IMR-90 (cell line): ENCODE results near the gene FAM234A. TPM values are rescaled to one million over a fixed set of nuclear protein-coding genes. Genes with fewer than 3 reads are reported as not detected.

ENCODE experiments used
- ATAC-seq: fragments of 200-7000 bp; cut with Tn5 transposase; 2 replicates; pipeline ENCODE4 v1.9.1; 2020; ENCODE audit warnings: low read depth, mild to moderate bottlenecking, moderate library complexity
- BruUV-seq: library from RNA; stranded (reverse); fragments of 400-500 nt; replicated peaks from 2 replicates; lab custom pipeline; 2021; lab: Mats Ljungman, UMichigan
- CTCF ChIA-PET: fragments of 300-600 bp; formaldehyde crosslinking; extraction: SDS; loops from one replicate; lab custom pipeline; 2021; ENCODE audit warnings: antibody characterized with exemption; lab: Yijun Ruan, JAX
- POLR2A ChIA-PET: fragments of 300-600 bp; sonication (Branson Sonifier 250); formaldehyde crosslinking; loops from one replicate; lab custom pipeline; 2022; ENCODE audit warnings: antibody characterized with exemption; ENCODE audit not compliant: unreplicated experiment; lab: Charles Lee
- DNase-seq: peaks from one replicate; pipeline ENCODE4 v3.0.0; 2013
- H2AFZ ChIP-seq: replicated peaks from 2 replicates; pipeline ENCODE3; 2013; ENCODE audit warnings: low read length, mild to moderate bottlenecking; ENCODE audit not compliant: poor library complexity
- H2AK5ac ChIP-seq: 2 replicates; pipeline ENCODE4 v1.6.1; 2013; ENCODE audit warnings: low read depth, low read length, inconsistent platforms
- H2AK9ac ChIP-seq: replicated peaks from 2 replicates; pipeline ENCODE3; 2013; ENCODE audit warnings: mild to moderate bottlenecking, low read depth, low read length, moderate library complexity; ENCODE audit not compliant: poor library complexity
- H2BK120ac ChIP-seq: 2 replicates; pipeline ENCODE4 v1.6.1; 2013; ENCODE audit warnings: low read depth, low read length, inconsistent platforms
- H2BK15ac ChIP-seq: 3 replicates; pipeline ENCODE4 v1.6.1; 2013; ENCODE audit warnings: low read depth, low read length, inconsistent platforms
- H2BK20ac ChIP-seq: 2 replicates; pipeline ENCODE4 v1.6.1; 2013; ENCODE audit warnings: low read depth, mild to moderate bottlenecking, inconsistent platforms, low read length, moderate library complexity
- H2BK5ac ChIP-seq: 2 replicates; pipeline ENCODE4 v1.6.1; 2013; ENCODE audit warnings: mild to moderate bottlenecking, low read depth, low read length, inconsistent platforms; ENCODE audit not compliant: poor library complexity, severe bottlenecking
- H3K14ac ChIP-seq: replicated peaks from 2 replicates; pipeline ENCODE4 v1.6.1; 2013; ENCODE audit warnings: low read depth, low read length, inconsistent platforms
- H3K18ac ChIP-seq: 2 replicates; pipeline ENCODE4 v1.6.1; 2013; ENCODE audit warnings: low read depth, low read length, control low read depth
- H3K23ac ChIP-seq: 2 replicates; pipeline ENCODE4 v1.6.1; 2013; ENCODE audit warnings: low read depth, low read length, inconsistent platforms
- H3K27ac ChIP-seq: 2 replicates; pipeline ENCODE4 v1.5.1; 2013; ENCODE audit warnings: mild to moderate bottlenecking, control low read depth, low read length; ENCODE audit not compliant: insufficient read depth
- H3K27me3 ChIP-seq: 2 replicates; pipeline ENCODE4 v1.6.1; 2013; ENCODE audit warnings: low read length; ENCODE audit not compliant: control insufficient read depth, insufficient read depth
- H3K36me3 ChIP-seq: 2 replicates; pipeline ENCODE4 v1.6.1; 2013; ENCODE audit warnings: low read length, mixed read lengths; ENCODE audit not compliant: control insufficient read depth, insufficient read depth
- H3K4ac ChIP-seq: 2 replicates; pipeline ENCODE4 v1.6.1; 2013; ENCODE audit warnings: low read depth, low read length, inconsistent platforms
- H3K4me1 ChIP-seq: 2 replicates; pipeline ENCODE4 v1.6.1; 2013; ENCODE audit warnings: low read length, mixed read lengths; ENCODE audit not compliant: control insufficient read depth, insufficient read depth
- H3K4me2 ChIP-seq: 2 replicates; pipeline ENCODE4 v1.6.1; 2013; ENCODE audit warnings: low read depth, mild to moderate bottlenecking, control low read depth, low read length, moderate library complexity
- H3K4me3 ChIP-seq: 2 replicates; pipeline ENCODE4 v1.5.1; 2013; ENCODE audit warnings: low read depth, mild to moderate bottlenecking, control low read depth, low read length, moderate library complexity; ENCODE audit not compliant: insufficient read depth
- H3K56ac ChIP-seq: 2 replicates; pipeline ENCODE4 v1.6.1; 2013; ENCODE audit warnings: low read length, inconsistent platforms; ENCODE audit not compliant: insufficient read depth; ENCODE audit errors: extremely low read depth
- H3K79me1 ChIP-seq, 2 experiments: 2 replicates each; pipeline ENCODE4 v1.6.1; 2013; ENCODE audit warnings: low read length in 2 of 2, inconsistent platforms in 1 of 2, low read depth in 1 of 2
- H3K9ac ChIP-seq: 2 replicates; pipeline ENCODE4 v1.6.1; 2013; ENCODE audit warnings: low read depth, low read length, control low read depth
- H3K9me1 ChIP-seq: 2 replicates; pipeline ENCODE4 v1.6.1; 2013; ENCODE audit warnings: low read length, inconsistent platforms; ENCODE audit not compliant: insufficient read depth
- H3K9me3 ChIP-seq: 2 replicates; pipeline ENCODE4 v1.6.1; 2013; ENCODE audit warnings: low read length; ENCODE audit not compliant: control insufficient read depth, insufficient read depth
- H4K20me1 ChIP-seq: 2 replicates; pipeline ENCODE4 v1.6.1; 2013; ENCODE audit warnings: low read length, inconsistent platforms; ENCODE audit not compliant: insufficient read depth
- H4K5ac ChIP-seq: 2 replicates; pipeline ENCODE4 v1.6.1; 2013; ENCODE audit warnings: mild to moderate bottlenecking, low read depth, low read length, control low read depth
- H4K8ac ChIP-seq, 2 experiments: 2 replicates each; pipeline ENCODE4 v1.6.1; 2013; ENCODE audit warnings: low read depth in 2 of 2, low read length in 2 of 2, control low read depth in 1 of 2, inconsistent platforms in 1 of 2
- H4K91ac ChIP-seq: 2 replicates; pipeline ENCODE4 v1.6.1; 2013; ENCODE audit warnings: low read depth, low read length, inconsistent platforms; ENCODE audit not compliant: insufficient read depth
- BHLHE40 ChIP-seq: fragments of 150-350 bp; IDR thresholded peaks from 2 replicates; pipeline ENCODE4 v1.6.1; 2016; ENCODE audit warnings: mild to moderate bottlenecking, low read depth, low read length
- CHD1 ChIP-seq: IDR thresholded peaks from 2 replicates; pipeline ENCODE4 v1.6.1; 2012; ENCODE audit warnings: low read depth, low read length, improper control_type of control experiment
- FOS ChIP-seq: fragments of 150-350 bp; IDR thresholded peaks from 2 replicates; pipeline ENCODE4 v1.6.1; 2016; ENCODE audit warnings: low read depth, low read length
- MXI1 ChIP-seq: IDR thresholded peaks from 2 replicates; pipeline ENCODE4 v1.6.1; 2012; ENCODE audit warnings: low read depth, mild to moderate bottlenecking, low read length, moderate library complexity, borderline replicate concordance
- RAD21 ChIP-seq: IDR thresholded peaks from 2 replicates; pipeline ENCODE4 v1.6.1; 2012; ENCODE audit warnings: low read length, improper control_type of control experiment
- RFX5 ChIP-seq: IDR thresholded peaks from 2 replicates; pipeline ENCODE4 v1.8.0; 2012; ENCODE audit warnings: low read depth, mild to moderate bottlenecking, low read length, moderate library complexity
- SMC3 ChIP-seq: fragments of 150-350 bp; IDR thresholded peaks from 2 replicates; pipeline ENCODE4 v1.6.1; 2016; ENCODE audit warnings: low read depth, mild to moderate bottlenecking, antibody characterized with exemption, low read length, moderate library complexity
- WGBS, 2 experiments: methylation state at CpG; one replicate each; pipeline versions ENCODE4 v1.1.5 to v1.1.7; 2013; ENCODE audit warnings: missing lambda C conversion rate in 2 of 2; ENCODE audit not compliant: insufficient read length in 1 of 2; ENCODE audit errors: extremely low coverage in 2 of 2; 5-methylcytosine and 5-hydroxymethylcytosine counted together
- dilution Hi-C: fragments of 300-500 bp; cut with HindIII; formaldehyde crosslinking; loops from one replicate; pipeline ENCODE4 v1.14.3; 2018; ENCODE audit warnings: low sequenced_read_pairs; ENCODE audit not compliant: unreplicated experiment
- in situ Hi-C: fragments of 300-500 bp; cut with MboI; formaldehyde crosslinking; loops from 3 replicates; pipeline ENCODE4 v1.14.3; 2019; ENCODE audit warnings: low sequenced_read_pairs, inconsistent platforms, mixed read lengths
- intact Hi-C: fragments of 100-400 bp; cut with micrococcal nuclease; formaldehyde crosslinking; loops from 2 replicates; pipeline ENCODE4 v1.10.0; 2022
- polyA plus RNA-seq, 3 experiments: library from polyadenylated mRNA; depleted of rRNA; stranded (reverse); fragments of >200 nt; gene quantifications; 2 replicates each; pipeline ENCODE4 v1.2.3, GENCODE V29; 2012; ENCODE audit warnings: low replicate concordance in 1 of 3
- total RNA-seq: library from RNA; depleted of rRNA; stranded (reverse); fragments of >200 nt; gene quantifications from 2 replicates; pipeline ENCODE4 v1.2.3, GENCODE V29; 2012
- TF ChIP-seq, protein P1 (sequence below): fragments of 150-350 bp; IDR thresholded peaks from 2 replicates; pipeline ENCODE4 v1.6.1; 2016; ENCODE audit warnings: low read depth, mild to moderate bottlenecking, low read length, moderate library complexity, borderline replicate concordance
- TF ChIP-seq, protein P2 (sequence below): fragments of 150-350 bp; IDR thresholded peaks from 2 replicates; pipeline ENCODE4 v1.6.1; 2017; ENCODE audit warnings: mild to moderate bottlenecking, antibody characterized with exemption, low read length, low read depth
- TF ChIP-seq, protein P3 (sequence below): conservative IDR thresholded peaks from 2 replicates; pipeline ENCODE4 v1.5.1; 2012; ENCODE audit warnings: mild to moderate bottlenecking, low read depth, low read length, improper control_type of control experiment

The FAM234A gene
- total and polyA plus RNA-seq, 2 of the 4 experiments (the other 2 are of a cell fraction) = 30.3 to 64.2 TPM

DNA sequence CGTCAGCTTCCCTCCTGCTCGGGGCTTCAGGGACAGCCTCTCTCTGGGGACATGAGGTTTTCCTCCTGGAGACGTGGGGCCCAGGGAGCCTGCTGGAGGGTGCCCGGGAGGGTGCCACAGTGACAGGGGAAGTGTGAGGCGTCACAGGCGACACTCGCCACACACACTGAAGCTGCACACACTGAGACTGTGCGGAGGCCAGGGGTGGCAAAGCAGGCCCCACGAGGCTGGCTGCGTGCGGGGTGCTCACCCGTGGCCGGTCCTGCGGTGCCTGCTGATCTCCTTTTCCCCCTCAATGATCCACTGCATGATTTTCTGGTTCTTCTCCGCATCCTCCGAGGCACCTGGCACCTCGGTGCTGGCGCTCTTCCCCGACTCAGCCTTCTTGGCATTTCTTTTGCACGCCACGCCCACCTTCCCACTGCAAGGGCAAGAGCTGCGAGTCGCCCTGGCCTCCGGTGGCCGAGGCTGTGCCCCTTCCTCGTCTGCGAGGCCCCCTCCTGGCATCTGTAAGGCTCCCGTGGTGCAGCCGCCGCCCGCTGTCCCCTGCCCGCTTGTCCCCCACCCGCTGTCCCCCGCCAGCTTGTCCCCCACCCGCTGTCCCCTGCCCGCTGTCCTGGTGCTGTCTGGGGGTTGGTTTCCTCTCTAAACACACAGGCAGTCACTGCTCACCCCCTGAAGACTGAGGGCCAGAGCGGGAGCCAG, 62.3 kb downstream of the FAM234A start:
- Histone ChIP-seq H3K9ac (no peak overlapping the region), H2BK15ac (no peak overlapping the region), H2AFZ (no peak overlapping the region), H2AK9ac (no peak overlapping the region), H4K8ac (no peak overlapping the region), H3K18ac (no peak overlapping the region), H3K4me1 (no peaks in the 10 kb centered on the region), H4K91ac (no peak overlapping the region), H2BK20ac (no peak overlapping the region), H3K23ac (no peak overlapping the region), H3K14ac (no peak overlapping the region), H3K79me1 (peaks cover 0 to 6% of the 10 kb centered on the region in 2 experiments; a peak in 2 of 4 replicates), H4K20me1 (no peaks in the 10 kb centered on the region; the same call in 1 of the 2 replicates), H3K27me3 (no peaks in the 10 kb centered on the region), H2BK120ac (no peak overlapping the region), H2AK5ac (no peak overlapping the region), H3K4ac (no peak overlapping the region), H3K4me3 (no peak overlapping the region), H3K36me3 (peaks cover 35% of the 10 kb centered on the region), H3K9me1 (no peaks in the 10 kb centered on the region), H3K27ac (no peak overlapping the region), H4K5ac (no peak overlapping the region), H2BK5ac (no peak overlapping the region), H3K9me3 (no peaks in the 10 kb centered on the region), H3K56ac (no peak overlapping the region), H3K4me2 (no peak overlapping the region)
- POLR2A ChIA-PET = no interaction called here
- dilution Hi-C loops = no loop called here
- CTCF ChIA-PET = no interaction called here
- BruUV-seq = no TSS peak
- intact Hi-C loops = no loop called here
- no peak for TF ChIP-seq FOS
- TF ChIP-seq, protein P1, sequence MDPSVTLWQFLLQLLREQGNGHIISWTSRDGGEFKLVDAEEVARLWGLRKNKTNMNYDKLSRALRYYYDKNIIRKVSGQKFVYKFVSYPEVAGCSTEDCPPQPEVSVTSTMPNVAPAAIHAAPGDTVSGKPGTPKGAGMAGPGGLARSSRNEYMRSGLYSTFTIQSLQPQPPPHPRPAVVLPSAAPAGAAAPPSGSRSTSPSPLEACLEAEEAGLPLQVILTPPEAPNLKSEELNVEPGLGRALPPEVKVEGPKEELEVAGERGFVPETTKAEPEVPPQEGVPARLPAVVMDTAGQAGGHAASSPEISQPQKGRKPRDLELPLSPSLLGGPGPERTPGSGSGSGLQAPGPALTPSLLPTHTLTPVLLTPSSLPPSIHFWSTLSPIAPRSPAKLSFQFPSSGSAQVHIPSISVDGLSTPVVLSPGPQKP = no peak
- TF ChIP-seq MXI1 = no peak
- TF ChIP-seq RAD21 = no peak
- TF ChIP-seq, protein P2, sequence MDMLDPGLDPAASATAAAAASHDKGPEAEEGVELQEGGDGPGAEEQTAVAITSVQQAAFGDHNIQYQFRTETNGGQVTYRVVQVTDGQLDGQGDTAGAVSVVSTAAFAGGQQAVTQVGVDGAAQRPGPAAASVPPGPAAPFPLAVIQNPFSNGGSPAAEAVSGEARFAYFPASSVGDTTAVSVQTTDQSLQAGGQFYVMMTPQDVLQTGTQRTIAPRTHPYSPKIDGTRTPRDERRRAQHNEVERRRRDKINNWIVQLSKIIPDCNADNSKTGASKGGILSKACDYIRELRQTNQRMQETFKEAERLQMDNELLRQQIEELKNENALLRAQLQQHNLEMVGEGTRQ = no peak
- TF ChIP-seq, protein P3, sequence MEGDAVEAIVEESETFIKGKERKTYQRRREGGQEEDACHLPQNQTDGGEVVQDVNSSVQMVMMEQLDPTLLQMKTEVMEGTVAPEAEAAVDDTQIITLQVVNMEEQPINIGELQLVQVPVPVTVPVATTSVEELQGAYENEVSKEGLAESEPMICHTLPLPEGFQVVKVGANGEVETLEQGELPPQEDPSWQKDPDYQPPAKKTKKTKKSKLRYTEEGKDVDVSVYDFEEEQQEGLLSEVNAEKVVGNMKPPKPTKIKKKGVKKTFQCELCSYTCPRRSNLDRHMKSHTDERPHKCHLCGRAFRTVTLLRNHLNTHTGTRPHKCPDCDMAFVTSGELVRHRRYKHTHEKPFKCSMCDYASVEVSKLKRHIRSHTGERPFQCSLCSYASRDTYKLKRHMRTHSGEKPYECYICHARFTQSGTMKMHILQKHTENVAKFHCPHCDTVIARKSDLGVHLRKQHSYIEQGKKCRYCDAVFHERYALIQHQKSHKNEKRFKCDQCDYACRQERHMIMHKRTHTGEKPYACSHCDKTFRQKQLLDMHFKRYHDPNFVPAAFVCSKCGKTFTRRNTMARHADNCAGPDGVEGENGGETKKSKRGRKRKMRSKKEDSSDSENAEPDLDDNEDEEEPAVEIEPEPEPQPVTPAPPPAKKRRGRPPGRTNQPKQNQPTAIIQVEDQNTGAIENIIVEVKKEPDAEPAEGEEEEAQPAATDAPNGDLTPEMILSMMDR = no peak
- no peak for TF ChIP-seq SMC3
- no peak for TF ChIP-seq BHLHE40
- TF ChIP-seq RFX5 = no peak
- TF ChIP-seq CHD1 = no peak
- in situ Hi-C loops = no loop called here
- ATAC-seq = no peak
- 92% methylated on average over 8 of the region's 37 CpGs; no CpG with 5 or more reads in 1 of the 2 experiments for WGBS, 2 experiments
- DNase-seq = no peak
